C4-2B (cell line): ENCODE data around the gene POLR2H.

Source experiments
- CTCF ChIP-seq: fragments of 450-650 bp; conservative IDR thresholded peaks from 2 replicates; pipeline ENCODE4 v1.5.1; 2017; ENCODE audit warnings: mild to moderate bottlenecking
- ZFX ChIP-seq: fragments of 450-650 bp; IDR thresholded peaks from 2 replicates; pipeline ENCODE4 v1.6.1; 2017

- TF ChIP-seq CTCF, result no peak
- TF ChIP-seq ZFX, result no peak
These were observed 9.9 kb upstream of the POLR2H start for GRCh38 chr3:184351511-184352148.
